ENCODE data around the gene PNPO. TPM values are rescaled to one million over a fixed set of nuclear protein-coding genes. Genes with fewer than 3 reads are reported as not detected.
A peak's percentile ranks its signal among the peaks of the same experiment; 100 is the strongest.

The PNPO gene
- total RNA-seq, 1 experiment from 2014 or later = 57.5 TPM

- ChIA-PET CTCF (interaction anchor here (0.6 to 2.2 kb wide), 3 partner anchors 9 to 14 kb away, joined by 4 to 10 read pairs (median 6); no protein-coding TSS in a partner anchor), POLR2A (ENCODE audit: unreplicated experiment) (interaction anchor here (0.6 to 0.7 kb wide), 3 partner anchors 50 to 66 kb away, joined by 3 to 12 read pairs (median 5); no protein-coding TSS in a partner anchor)
- Histone ChIP-seq H3K79me2 (ENCODE audit: low read length) (no peaks in the 10 kb centered on the region), H3K9me3 (ENCODE audit: low read length) (no peaks in the 10 kb centered on the region), H3F3A (ENCODE audit: low read length, unreplicated experiment) (no peaks in the 10 kb centered on the region), H3K9me2 (replicated peaks; ENCODE audit: low read length) (no peaks in the 10 kb centered on the region), H2AFZ (ENCODE audit: low read length) (no peak overlapping the region), H3K4me1 (ENCODE audit: insufficient read depth, low read length) (peaks cover 30% of the 10 kb centered on the region), H4K20me1 (ENCODE audit: low read length) (no peaks in the 10 kb centered on the region), H3K9ac (ENCODE audit: low read length) (no peak overlapping the region), H3K27me3 (ENCODE audit: low read length) (no peaks in the 10 kb centered on the region), H3K4me2 (ENCODE audit: low read length) (no peak overlapping the region), H3K27ac (ENCODE audit: low read length) (no peak overlapping the region), H3K36me3 (ENCODE audit: low read depth, low read length) (no peaks in the 10 kb centered on the region; the same call in 1 of the 2 replicates), H3K4me3 (ENCODE audit: low read length) (no peak overlapping the region)
- DNase-seq (peak; percentile 23), ATAC-seq (no peak)
- TF ChIP-seq EZH2phosphoT487 (IDR thresholded peaks at IDR 0.05; ENCODE audit: borderline replicate concordance, low read length) (no peak), EZH2 (IDR thresholded peaks at IDR 0.05; ENCODE audit: low read length, unreplicated experiment) (no peak), CTCF (conservative IDR thresholded peaks at IDR 0.05; ENCODE audit: low read depth, low read length) (no peak)
- intact Hi-C loops (cut with micrococcal nuclease) = no loop called here
- BruUV-seq (replicated peaks) = no TSS peak
These were observed 14.4 kb downstream of the PNPO start for GRCh38 chr17:47955497-47956461.

DNA sequence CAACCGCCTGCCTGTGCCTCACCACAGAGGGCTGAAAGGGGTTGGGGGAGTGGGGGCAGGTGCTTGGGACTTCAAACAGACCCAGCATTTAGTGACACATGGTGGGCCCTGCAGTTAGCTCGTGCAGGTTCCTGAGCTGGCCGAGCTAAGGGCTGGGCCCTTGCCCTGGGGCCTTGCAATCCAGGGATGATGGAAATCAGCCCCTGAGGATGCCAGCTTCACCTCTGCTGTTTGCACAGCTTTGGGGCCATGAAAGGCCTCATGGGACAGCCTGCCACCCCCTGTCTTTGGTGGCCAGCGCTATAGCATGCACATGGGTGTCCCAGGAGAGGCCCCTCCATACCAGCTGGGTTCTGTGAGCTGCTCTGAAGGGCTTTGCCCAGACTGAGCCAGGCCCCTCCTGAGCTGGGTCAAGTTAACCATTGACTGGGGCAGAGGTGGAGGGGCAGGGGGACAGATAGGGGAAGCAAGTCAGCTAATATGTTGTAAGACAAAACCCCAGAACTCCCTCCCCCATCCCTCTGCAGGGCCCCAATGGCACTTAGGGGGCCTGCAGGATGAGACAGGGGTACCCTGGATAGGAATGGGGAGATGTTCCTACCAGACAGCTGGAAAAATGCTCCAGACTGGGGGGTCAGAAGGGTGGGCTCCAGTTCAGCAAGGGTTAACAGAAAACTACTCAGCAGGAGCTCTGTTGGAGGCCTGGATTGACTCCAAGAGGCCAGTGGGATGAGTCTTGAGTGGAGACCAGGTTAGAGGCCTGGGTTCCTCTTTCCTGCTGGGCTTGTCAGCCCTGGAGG, 15.6 kb downstream of the PNPO start:
- peak; percentile 16 for ATAC-seq
- H2AFZ ChIP-seq (ENCODE audit: low read length) = no peak overlapping the region
- H3K27me3 ChIP-seq (ENCODE audit: low read length) = no peaks in the 10 kb centered on the region
- peak overlapping the region; percentile 71 for H3K4me2 ChIP-seq (ENCODE audit: low read length)
- no peaks in the 10 kb centered on the region; the same call in 1 of the 2 replicates for H3K36me3 ChIP-seq (ENCODE audit: low read depth, low read length)
- H3K79me2 ChIP-seq (ENCODE audit: low read length) = no peaks in the 10 kb centered on the region
- peak; percentile 25 for DNase-seq
- peak overlapping the region; percentile 59 for H3K27ac ChIP-seq (ENCODE audit: low read length)
- ChIA-PET CTCF (interaction anchor here (0.5 to 2.2 kb wide), 6 partner anchors 8 to 88 kb away, joined by 3 to 10 read pairs (median 3); partner anchors contain the start of gene CDK5RAP3), POLR2A (ENCODE audit: unreplicated experiment) (interaction anchor here (0.6 to 1.0 kb wide), 4 partner anchors 8 to 17 kb away, joined by 3 to 5 read pairs (median 4); partner anchors contain the start of gene CDK5RAP3)
- intact Hi-C loops (cut with micrococcal nuclease) = no loop called here
- H3K9me2 ChIP-seq (replicated peaks; ENCODE audit: low read length) = no peaks in the 10 kb centered on the region
- H3F3A ChIP-seq (ENCODE audit: low read length, unreplicated experiment) = no peaks in the 10 kb centered on the region
- no peak for TF ChIP-seq EZH2 (IDR thresholded peaks at IDR 0.05; ENCODE audit: low read length, unreplicated experiment)
- no peak for TF ChIP-seq EZH2phosphoT487 (IDR thresholded peaks at IDR 0.05; ENCODE audit: borderline replicate concordance, low read length)
- TF ChIP-seq CTCF (conservative IDR thresholded peaks at IDR 0.05; ENCODE audit: low read depth, low read length) = no peak
- H3K9ac ChIP-seq (ENCODE audit: low read length) = peak overlapping the region; percentile 26
- no peaks in the 10 kb centered on the region for H3K9me3 ChIP-seq (ENCODE audit: low read length)
- H3K4me1 ChIP-seq (ENCODE audit: insufficient read depth, low read length) = peaks cover 30% of the 10 kb centered on the region
- no peaks in the 10 kb centered on the region for H4K20me1 ChIP-seq (ENCODE audit: low read length)
- BruUV-seq (replicated peaks) = TSS peak; percentile 53
- peak overlapping the region; percentile 42; the same call in 1 of the 2 replicates for H3K4me3 ChIP-seq (ENCODE audit: low read length)

All from PC-3 (cell line).